ENCODE measurements around the gene FBXO44.
A peak's percentile ranks its signal among the peaks of the same experiment; 100 is the strongest.

FBXO44 gene

GRCh38 chr1:11659748-11660147 lies 5.1 kb downstream of the FBXO44 start:
- H3K4me1 ChIP-seq (ENCODE audit: insufficient read depth, low read length), result peaks cover 5% of the 10 kb centered on the region; the same call in 1 of the 2 replicates
- peaks cover 11% of the 10 kb centered on the region for H3K36me3 ChIP-seq (ENCODE audit: insufficient read depth, low read length)
- H3K9ac ChIP-seq (ENCODE audit: low read depth, low read length), result no peak overlapping the region
- no peaks in the 10 kb centered on the region for H3K9me3 ChIP-seq (ENCODE audit: control insufficient read depth, insufficient read depth, low read length)

DNA sequence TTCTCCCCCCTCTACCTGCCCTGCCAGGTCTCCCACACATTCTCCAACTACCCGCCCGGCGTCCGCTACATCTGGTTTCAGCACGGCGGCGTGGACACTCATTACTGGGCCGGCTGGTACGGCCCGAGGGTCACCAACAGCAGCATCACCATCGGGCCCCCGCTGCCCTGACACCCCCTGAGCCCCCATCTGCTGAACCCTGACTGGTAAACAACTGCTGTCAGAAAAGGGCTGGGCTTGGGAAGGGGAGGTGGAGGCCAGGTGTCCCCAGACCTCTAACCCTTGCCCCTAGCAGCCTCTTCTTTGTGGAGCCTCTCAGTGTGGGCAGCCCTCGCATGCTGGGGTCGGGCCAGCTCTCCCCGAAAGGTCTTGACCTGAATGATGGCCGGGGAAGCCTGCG lies 6.4 kb downstream of the FBXO44 start:
- Histone ChIP-seq H3K4me1 (ENCODE audit: insufficient read depth, low read length) (no peaks in the 10 kb centered on the region), H3K9me3 (ENCODE audit: control insufficient read depth, insufficient read depth, low read length) (no peaks in the 10 kb centered on the region), H3K36me3 (ENCODE audit: insufficient read depth, low read length) (peaks cover 11% of the 10 kb centered on the region), H3K9ac (ENCODE audit: low read depth, low read length) (no peak overlapping the region)

DNA sequence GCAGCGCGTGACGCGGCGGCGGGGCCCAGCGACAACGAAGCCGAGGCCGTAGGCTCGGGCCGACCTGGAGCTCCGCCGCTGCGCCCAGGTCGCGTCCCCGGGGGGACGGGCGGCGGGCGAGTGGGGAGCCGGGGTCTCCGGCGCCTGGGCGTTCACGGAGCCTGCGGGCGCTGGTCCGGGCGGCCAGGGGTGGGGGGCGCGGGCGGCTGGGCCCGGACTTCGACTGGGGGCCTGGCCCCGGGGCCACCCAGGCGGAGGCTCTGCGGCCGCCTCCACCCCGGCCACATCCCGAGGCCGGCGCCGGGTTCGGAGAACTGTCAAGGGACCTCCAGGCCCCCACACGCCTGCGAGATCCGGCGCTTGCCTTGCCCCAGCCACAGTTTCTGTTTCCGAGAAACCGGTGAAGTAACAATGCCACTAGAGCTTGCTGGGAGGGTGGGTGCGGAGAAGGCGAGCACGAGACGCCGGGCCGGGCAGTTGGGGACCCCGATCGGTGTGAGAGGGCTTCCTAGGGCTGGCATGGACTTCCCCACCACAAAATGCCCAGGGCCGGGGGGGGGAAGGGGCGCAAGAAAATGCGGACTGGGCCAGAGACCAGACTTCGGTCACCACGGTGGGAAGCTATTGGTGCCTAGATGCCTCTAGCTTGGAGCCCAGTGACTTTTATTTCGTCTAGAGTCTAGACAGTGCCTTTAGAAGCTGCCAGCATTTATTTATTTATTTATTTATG lies 9.8 kb downstream of the FBXO44 start:
- Histone ChIP-seq H3K9ac (ENCODE audit: low read depth, low read length) (peak overlapping the region; percentile 81), H3K36me3 (ENCODE audit: insufficient read depth, low read length) (no peaks in the 10 kb centered on the region; the same call in 1 of the 2 replicates), H3K9me3 (ENCODE audit: control insufficient read depth, insufficient read depth, low read length) (no peaks in the 10 kb centered on the region), H3K4me1 (ENCODE audit: insufficient read depth, low read length) (no peaks in the 10 kb centered on the region)

GRCh38 chr1:11668516-11668915 lies 13.8 kb downstream of the FBXO44 start:
- Histone ChIP-seq H3K9me3 (ENCODE audit: control insufficient read depth, insufficient read depth, low read length) (no peaks in the 10 kb centered on the region), H3K9ac (ENCODE audit: low read depth, low read length) (no peak overlapping the region), H3K36me3 (ENCODE audit: insufficient read depth, low read length) (peaks cover 8% of the 10 kb centered on the region), H3K4me1 (ENCODE audit: insufficient read depth, low read length) (no peaks in the 10 kb centered on the region)

DNA sequence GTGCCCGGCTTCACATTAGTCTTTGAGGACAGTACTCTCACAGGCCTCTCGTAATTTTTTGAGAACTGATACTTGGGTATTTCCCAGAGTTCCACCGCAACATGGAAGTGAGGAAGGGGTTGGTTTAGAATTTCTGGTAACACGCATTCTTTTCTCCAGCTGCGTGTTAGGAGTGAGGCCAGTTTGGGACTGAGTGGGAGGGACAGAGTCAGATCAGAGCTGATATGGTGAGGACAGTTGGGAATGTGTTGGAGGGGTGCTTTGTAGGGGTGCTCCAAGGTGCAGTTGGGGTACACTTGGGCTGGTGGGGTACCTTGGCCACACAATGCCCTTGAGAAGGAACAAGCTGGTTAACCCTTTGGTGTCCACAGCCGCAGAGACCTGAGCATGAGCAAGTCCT lies 16.1 kb downstream of the FBXO44 start:
- H3K9ac ChIP-seq (ENCODE audit: low read depth, low read length), result no peak overlapping the region
- H3K36me3 ChIP-seq (ENCODE audit: insufficient read depth, low read length), result peaks cover 9% of the 10 kb centered on the region
- no peaks in the 10 kb centered on the region for H3K4me1 ChIP-seq (ENCODE audit: insufficient read depth, low read length)
- no peaks in the 10 kb centered on the region for H3K9me3 ChIP-seq (ENCODE audit: control insufficient read depth, insufficient read depth, low read length)

GRCh38 chr1:11671205-11671543 lies 16.5 kb downstream of the FBXO44 start:
- no peaks in the 10 kb centered on the region for H3K4me1 ChIP-seq (ENCODE audit: insufficient read depth, low read length)
- H3K9me3 ChIP-seq (ENCODE audit: control insufficient read depth, insufficient read depth, low read length), result no peaks in the 10 kb centered on the region
- H3K36me3 ChIP-seq (ENCODE audit: insufficient read depth, low read length), result peaks cover 11% of the 10 kb centered on the region
- no peak overlapping the region for H3K9ac ChIP-seq (ENCODE audit: low read depth, low read length)

DNA sequence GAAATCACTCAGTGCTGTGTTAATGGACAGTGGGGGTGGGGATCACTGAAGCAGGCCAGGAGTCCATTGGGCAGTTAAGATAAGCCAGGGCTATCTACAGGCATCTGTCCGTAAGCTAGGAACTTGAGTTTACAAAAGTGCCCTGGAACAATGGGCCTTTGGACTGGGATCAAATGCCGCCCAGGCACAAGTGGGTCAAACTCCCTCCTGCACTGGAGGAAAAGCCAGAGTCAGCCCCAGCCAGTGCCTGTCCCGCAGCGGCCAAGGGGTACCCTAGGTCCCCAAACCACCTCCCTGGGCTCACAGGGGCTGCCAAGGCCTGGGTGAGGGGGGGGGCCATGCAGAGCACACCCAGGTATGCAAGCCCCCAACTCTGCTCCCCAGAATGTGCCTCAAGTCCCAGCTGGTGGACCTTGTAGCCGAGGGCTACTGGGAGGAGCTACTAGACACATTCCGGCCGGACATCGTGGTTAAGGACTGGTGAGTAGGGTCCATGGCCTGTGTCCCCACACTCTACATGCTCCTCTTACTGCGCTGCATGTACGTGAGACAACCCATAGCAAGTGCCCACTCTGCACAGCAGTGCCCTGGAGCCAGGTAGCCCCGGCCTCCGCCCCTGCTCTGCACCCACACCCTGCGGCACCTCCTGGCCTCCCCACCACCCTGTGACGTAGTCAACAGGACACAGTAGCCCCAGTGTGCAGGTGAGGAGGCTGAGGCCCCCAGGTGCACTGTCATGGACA lies 17.0 kb downstream of the FBXO44 start:
- no peak overlapping the region for H3K9ac ChIP-seq (ENCODE audit: low read depth, low read length)
- H3K4me1 ChIP-seq (ENCODE audit: insufficient read depth, low read length), result no peaks in the 10 kb centered on the region
- H3K9me3 ChIP-seq (ENCODE audit: control insufficient read depth, insufficient read depth, low read length), result no peaks in the 10 kb centered on the region
- H3K36me3 ChIP-seq (ENCODE audit: insufficient read depth, low read length), result peaks cover 11% of the 10 kb centered on the region

DNA sequence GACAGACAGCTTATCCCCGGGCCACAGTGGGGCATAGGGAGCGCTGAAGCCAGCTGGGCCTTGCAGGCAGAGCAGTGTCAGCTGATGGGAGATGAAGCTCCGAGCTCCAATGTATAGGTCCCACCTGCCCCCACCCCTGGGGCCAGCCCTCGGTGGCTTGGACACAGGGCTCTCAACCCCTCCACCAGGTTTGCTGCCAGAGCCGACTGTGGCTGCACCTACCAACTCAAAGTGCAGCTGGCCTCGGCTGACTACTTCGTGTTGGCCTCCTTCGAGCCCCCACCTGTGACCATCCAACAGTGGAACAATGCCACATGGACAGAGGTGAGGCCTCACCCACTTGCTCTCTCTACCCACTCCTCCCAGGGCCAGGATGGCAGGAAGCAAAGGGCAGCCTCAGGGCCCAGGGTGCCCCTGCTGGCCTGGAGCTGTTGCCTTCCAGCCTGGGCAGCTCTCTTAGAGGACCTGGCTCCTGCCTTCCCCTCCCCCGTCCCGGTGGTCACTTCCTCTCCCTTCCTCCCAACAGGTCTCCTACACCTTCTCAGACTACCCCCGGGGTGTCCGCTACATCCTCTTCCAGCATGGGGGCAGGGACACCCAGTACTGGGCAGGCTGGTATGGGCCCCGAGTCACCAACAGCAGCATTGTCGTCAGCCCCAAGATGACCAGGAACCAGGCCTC lies 18.6 kb downstream of the FBXO44 start:
- H3K4me1 ChIP-seq (ENCODE audit: insufficient read depth, low read length), result no peaks in the 10 kb centered on the region
- H3K9ac ChIP-seq (ENCODE audit: low read depth, low read length), result no peak overlapping the region
- no peaks in the 10 kb centered on the region for H3K9me3 ChIP-seq (ENCODE audit: control insufficient read depth, insufficient read depth, low read length)
- peaks cover 17% of the 10 kb centered on the region for H3K36me3 ChIP-seq (ENCODE audit: insufficient read depth, low read length)

- Histone ChIP-seq H3K36me3 (ENCODE audit: insufficient read depth, low read length) (peaks cover 17% of the 10 kb centered on the region), H3K9ac (ENCODE audit: low read depth, low read length) (no peak overlapping the region), H3K9me3 (ENCODE audit: control insufficient read depth, insufficient read depth, low read length) (no peaks in the 10 kb centered on the region)
Observed at GRCh38 chr1:11674488-11674887, 19.8 kb downstream of the FBXO44 start.

GRCh38 chr1:11675325-11675724 lies 20.6 kb downstream of the FBXO44 start:
- Histone ChIP-seq H3K4me1 (ENCODE audit: insufficient read depth, low read length) (no peaks in the 10 kb centered on the region), H3K9me3 (ENCODE audit: control insufficient read depth, insufficient read depth, low read length) (no peaks in the 10 kb centered on the region), H3K9ac (ENCODE audit: low read depth, low read length) (no peak overlapping the region), H3K36me3 (ENCODE audit: insufficient read depth, low read length) (peaks cover 17% of the 10 kb centered on the region)

More at GRCh38 chr1:11674488-11674887, 19.8 kb downstream of the FBXO44 start:
- H3K4me1 ChIP-seq (ENCODE audit: insufficient read depth, low read length), result no peaks in the 10 kb centered on the region

- Histone ChIP-seq H3K4me1 (ENCODE audit: insufficient read depth, low read length) (no peaks in the 10 kb centered on the region), H3K9me3 (ENCODE audit: control insufficient read depth, insufficient read depth, low read length) (no peaks in the 10 kb centered on the region), H3K36me3 (ENCODE audit: insufficient read depth, low read length) (peaks cover 12% of the 10 kb centered on the region), H3K9ac (ENCODE audit: low read depth, low read length) (no peak overlapping the region)
Observed at GRCh38 chr1:11676386-11677103, 21.9 kb downstream of the FBXO44 start.

- Histone ChIP-seq H3K36me3 (ENCODE audit: insufficient read depth, low read length) (peaks cover 9% of the 10 kb centered on the region), H3K9ac (ENCODE audit: low read depth, low read length) (no peak overlapping the region), H3K9me3 (ENCODE audit: control insufficient read depth, insufficient read depth, low read length) (no peaks in the 10 kb centered on the region), H3K4me1 (ENCODE audit: insufficient read depth, low read length) (peaks cover 13% of the 10 kb centered on the region)
Observed at GRCh38 chr1:11678442-11678841, 23.8 kb downstream of the FBXO44 start.

DNA sequence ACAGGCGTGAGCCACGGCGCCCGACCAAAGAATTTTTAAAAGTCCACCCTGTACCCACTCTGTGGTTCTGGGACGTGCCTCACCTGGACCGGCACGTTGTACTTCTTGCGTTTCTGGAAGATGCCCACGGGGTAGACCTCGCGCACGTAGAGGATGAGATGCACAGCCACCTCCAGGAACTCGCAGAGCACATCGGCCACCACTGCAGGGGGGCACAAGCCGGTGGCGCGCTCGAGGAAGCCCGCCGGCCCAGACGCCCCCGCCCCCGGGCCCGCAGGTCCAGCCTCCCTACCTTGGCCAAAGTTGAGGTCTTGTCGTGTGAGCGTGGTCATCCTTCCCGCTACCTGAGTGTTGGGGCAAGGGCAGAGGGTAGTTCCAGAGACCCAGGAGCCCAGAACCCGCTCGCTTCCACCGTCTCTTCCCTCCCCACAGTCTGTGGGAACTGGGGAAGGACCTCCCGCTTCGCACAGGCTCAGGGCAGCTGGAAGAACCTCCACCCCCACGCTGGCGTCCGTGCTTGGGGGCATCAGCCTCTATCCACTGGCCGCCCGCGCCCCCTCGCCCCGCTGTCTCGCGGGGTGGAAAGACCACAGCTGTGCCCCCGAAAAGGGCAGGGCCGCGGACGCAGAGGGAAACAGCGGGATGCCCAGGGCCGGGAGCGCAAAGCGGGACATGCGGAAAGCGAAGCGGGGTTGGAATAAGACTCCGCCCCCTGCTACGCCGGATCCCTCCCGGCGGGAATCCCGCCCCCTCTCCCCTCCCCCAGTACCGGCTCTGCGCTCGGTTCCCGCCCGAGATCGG lies 25.8 kb downstream of the FBXO44 start:
- no peaks in the 10 kb centered on the region for H3K9me3 ChIP-seq (ENCODE audit: control insufficient read depth, insufficient read depth, low read length)
- H3K9ac ChIP-seq (ENCODE audit: low read depth, low read length), result peak overlapping the region; percentile 62
- peaks cover 9% of the 10 kb centered on the region for H3K36me3 ChIP-seq (ENCODE audit: insufficient read depth, low read length)
- H3K4me1 ChIP-seq (ENCODE audit: insufficient read depth, low read length), result peaks cover 29% of the 10 kb centered on the region
